Heart right ventricle (tissue), 16 donors: ENCODE results near the gene MIER2. TPM values are rescaled to one million over a fixed set of nuclear protein-coding genes. Genes with fewer than 3 reads are reported as not detected.

Experiments
- ATAC-seq, 8 donors: fragments of 200-7000 bp; cut with Tn5 transposase; one replicate each; pipeline ENCODE4 v1.9.1; 2020; ENCODE audit warnings: mild to moderate bottlenecking in 8 of 8, moderate library complexity in 8 of 8, moderate number of reproducible peaks in 1 of 8
- DNase-seq, 2 donors: peaks; one replicate each; pipeline ENCODE4 v3.0.0-alpha.2; 2020
- H3K27ac ChIP-seq, 10 donors: fragments of 200-600 bp; sonication (generic) in 2 of 10; one replicate each; pipeline versions ENCODE4 v1.5.0 to v1.8.0; 2020 to 2022; ENCODE audit warnings: mild to moderate bottlenecking in 3 of 10
- H3K27me3 ChIP-seq, 7 donors: fragments of 200-600 bp; one replicate each; pipeline ENCODE4 v1.8.0; 2021 to 2022; ENCODE audit warnings: mild to moderate bottlenecking in 2 of 7
- H3K36me3 ChIP-seq, 9 donors: fragments of 200-600 bp; sonication (generic) in 1 of 9; one replicate each; pipeline versions ENCODE4 v1.5.0 to v1.8.0; 2020 to 2022; ENCODE audit warnings: mild to moderate bottlenecking in 2 of 9
- H3K4me1 ChIP-seq, 9 donors: fragments of 200-600 bp; sonication (generic) in 1 of 9; one replicate each; pipeline versions ENCODE4 v1.5.0 to v1.8.0; 2020 to 2022; ENCODE audit warnings: mild to moderate bottlenecking in 4 of 9
- H3K4me3 ChIP-seq, 10 donors: fragments of 200-600 bp; sonication (generic) in 2 of 10; one replicate each; pipeline versions ENCODE4 v1.5.0 to v1.8.0; 2020 to 2022; ENCODE audit warnings: mild to moderate bottlenecking in 7 of 10, moderate library complexity in 2 of 10
- H3K9me3 ChIP-seq, 11 donors: fragments of 200-600 bp in 10 of 11; sonication (generic) in 2 of 11; one replicate each; pipeline versions ENCODE4 v1.5.0 to v1.8.0; 2013 to 2022; ENCODE audit warnings: mild to moderate bottlenecking in 2 of 11, control low read depth in 1 of 11, moderate library complexity in 1 of 11
- WGBS, 2 donors: extraction: QIAGEN DNeasy Blood & Tissue Kit; methylation state at CpG; one replicate each; pipeline ENCODE4 v1.1.7; 2013; ENCODE audit warnings: inconsistent platforms in 1 of 2; 5-methylcytosine and 5-hydroxymethylcytosine counted together
- intact Hi-C, 10 donors: fragments of 100-400 bp; cut with DNase I; formaldehyde crosslinking; loops; one replicate each; pipeline versions ENCODE4 v1.11.1 to v1.14.2; 2022
- polyA plus RNA-seq, 2 donors: library from polyadenylated mRNA; stranded (reverse); fragments of 200-250 nt; gene quantifications; one replicate each; pipeline ENCODE4 v1.2.3, GENCODE V29; 2013
- total RNA-seq, 10 donors: library from RNA; stranded (reverse); fragmentation: NEBNext Ultra II Directional in 3 of 10; extraction: Animal tissue kit (Norgen Biotek cat#: 25700) in 3 of 10; gene quantifications; one replicate each; pipeline versions ENCODE4 v1.2.1 to v1.2.4, GENCODE V29; 2021 to 2023
- TF ChIP-seq, protein P1 (sequence below), 9 donors: fragments of 200-600 bp; sonication (generic) in 2 of 9; IDR thresholded peaks; one replicate each; pipeline versions ENCODE4 v1.5.0 to v1.8.0; 2021 to 2022; ENCODE audit warnings: antibody characterized with exemption in 9 of 9, mild to moderate bottlenecking in 5 of 9, moderate library complexity in 1 of 9
- donor health status: Arrhythmogenic right ventricular cardiomyopathy.
- donor health status: ischemic (EF 13 %, LVEDD 7.1; RV severe dilation, severe dysfunction).
- donor health status: healthy with polysubstance abuse.
- donor health status: DM: no; HTN: yes; CAD: no.
- donor health status: DM: no; HTN: no; CAD: no.
- donor health status: ischemic (EF 25% LVEDD 6.9; RV normal size, moderate dysfunction).
- donor health status: ischemic (EF 25% LVEDD 5.7; RV mildly dilated, moderate dysfunction).
- donor health status: healthy.
- donor health status: DM: yes; HTN: yes; CAD: no.
- donor health status: Ischemic cardiomyopathy.
- donor health status: ischemic (EF 35%, LVEDD 5.7; RV mildly dilated, moderate dysfunction).
- donor health status: nonischemic (EF 11% LVEDD 7.7; RV severe dilation, severe dysfunction).
- donor health status: DM: yes; HTN: yes; CAD: no.
- donor health status: PGD.
- donor health status: ischemic (EF 29% LVEDD 5.4; RV normal size, mild dysfunction).
- donor health status: nonischemic (EF 23%, LVEDD 6.1; RV moderate dilation, normal function).

The MIER2 gene
- total and polyA plus RNA-seq, 12 donors = 11.1 to 34.6 (median 17.6) TPM

DNA sequence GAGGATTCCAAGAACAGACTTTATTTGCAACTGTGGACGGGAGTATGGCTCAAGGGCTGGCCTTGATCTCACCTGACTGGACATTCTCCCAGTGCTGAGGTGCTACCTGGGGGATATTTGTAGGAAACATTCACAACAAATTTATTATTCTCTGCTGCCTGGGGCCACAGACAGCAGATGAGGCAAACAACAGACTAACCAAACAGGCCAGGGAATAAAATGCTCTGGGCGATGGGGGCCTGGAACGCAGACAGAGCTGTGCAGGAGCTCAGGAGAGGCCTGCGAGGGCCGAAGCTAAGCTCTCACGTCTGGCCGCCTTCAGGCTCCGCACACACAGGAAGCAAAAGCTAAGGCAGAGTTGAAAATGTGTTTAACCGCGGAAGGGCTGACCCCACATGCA, 61.2 kb downstream of the MIER2 start:
- no peak for DNase-seq
- H3K9me3 ChIP-seq = no peaks in the 10 kb centered on the region
- ATAC-seq = no peak
- intact Hi-C loops = no loop called here
- H3K4me3 ChIP-seq = no peak overlapping the region
- H3K36me3 ChIP-seq = no peaks in the 10 kb centered on the region
- 84 to 86% methylated on average over 10 of the region's 10 CpGs for WGBS, 2 donors
- H3K27ac ChIP-seq = no peak overlapping the region
- no peaks in the 10 kb centered on the region for H3K4me1 ChIP-seq
- peaks cover 0 to 32% (median 22%) of the 10 kb centered on the region in 7 donors for H3K27me3 ChIP-seq
- TF ChIP-seq, protein P1, sequence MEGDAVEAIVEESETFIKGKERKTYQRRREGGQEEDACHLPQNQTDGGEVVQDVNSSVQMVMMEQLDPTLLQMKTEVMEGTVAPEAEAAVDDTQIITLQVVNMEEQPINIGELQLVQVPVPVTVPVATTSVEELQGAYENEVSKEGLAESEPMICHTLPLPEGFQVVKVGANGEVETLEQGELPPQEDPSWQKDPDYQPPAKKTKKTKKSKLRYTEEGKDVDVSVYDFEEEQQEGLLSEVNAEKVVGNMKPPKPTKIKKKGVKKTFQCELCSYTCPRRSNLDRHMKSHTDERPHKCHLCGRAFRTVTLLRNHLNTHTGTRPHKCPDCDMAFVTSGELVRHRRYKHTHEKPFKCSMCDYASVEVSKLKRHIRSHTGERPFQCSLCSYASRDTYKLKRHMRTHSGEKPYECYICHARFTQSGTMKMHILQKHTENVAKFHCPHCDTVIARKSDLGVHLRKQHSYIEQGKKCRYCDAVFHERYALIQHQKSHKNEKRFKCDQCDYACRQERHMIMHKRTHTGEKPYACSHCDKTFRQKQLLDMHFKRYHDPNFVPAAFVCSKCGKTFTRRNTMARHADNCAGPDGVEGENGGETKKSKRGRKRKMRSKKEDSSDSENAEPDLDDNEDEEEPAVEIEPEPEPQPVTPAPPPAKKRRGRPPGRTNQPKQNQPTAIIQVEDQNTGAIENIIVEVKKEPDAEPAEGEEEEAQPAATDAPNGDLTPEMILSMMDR (IDR thresholded peaks at IDR 0.05) = no peak

DNA sequence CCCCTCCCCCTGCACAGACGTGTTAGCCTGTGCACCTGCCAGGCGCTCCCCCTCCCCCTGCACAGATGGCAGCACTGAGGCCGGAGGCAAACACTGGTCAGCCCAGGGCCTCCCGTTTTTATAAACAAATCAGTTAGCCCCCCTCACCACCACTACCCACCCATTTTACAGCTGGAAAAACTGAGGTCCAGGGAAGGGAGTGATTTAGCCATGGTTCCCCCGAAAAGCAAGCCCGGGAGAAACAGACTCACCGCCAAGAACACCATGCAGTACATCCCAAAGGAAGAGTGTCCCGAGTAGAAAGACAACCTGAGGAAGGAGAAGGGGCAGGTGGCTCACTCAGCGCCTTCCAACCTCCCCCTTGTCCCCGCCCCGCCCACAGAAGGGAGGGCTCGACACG, 62.1 kb downstream of the MIER2 start:
- H3K4me1 ChIP-seq = no peaks in the 10 kb centered on the region
- WGBS, 2 donors = 73 to 77% methylated on average over 13 of the region's 13 CpGs

DNA sequence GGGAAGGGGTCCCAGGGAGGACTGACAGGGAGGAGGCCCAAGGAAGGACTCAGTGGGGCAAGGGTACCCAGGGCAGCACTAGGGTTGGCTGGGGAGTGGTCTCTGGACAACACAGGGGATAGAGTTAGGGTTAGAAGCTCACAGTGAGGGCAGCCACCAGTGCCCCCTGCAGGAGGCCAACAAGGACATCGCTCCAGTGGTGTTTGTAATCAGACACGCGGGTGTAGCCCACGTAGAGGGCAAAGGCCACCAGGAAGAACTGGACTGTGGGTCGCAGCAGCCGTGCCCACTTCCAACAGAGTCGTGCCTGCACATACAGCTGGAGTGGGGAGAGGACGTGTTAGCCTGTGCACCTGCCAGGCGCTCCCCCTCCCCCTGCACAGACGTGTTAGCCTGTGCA, 62.6 kb downstream of the MIER2 start:
- DNase-seq (no peak), ATAC-seq (no peak)
- 70 to 73% methylated on average over 10 of the region's 10 CpGs for WGBS, 2 donors
- intact Hi-C loops = no loop called here
- Histone ChIP-seq H3K27me3 (peaks cover 8 to 45% (median 36%) of the 10 kb centered on the region in 7 donors), H3K9me3 (no peaks in the 10 kb centered on the region), H3K4me3 (no peak overlapping the region), H3K27ac (no peak overlapping the region), H3K36me3 (no peaks in the 10 kb centered on the region), H3K4me1 (no peaks in the 10 kb centered on the region)
- TF ChIP-seq, protein P1 (IDR thresholded peaks at IDR 0.05) = no peak

More for the DNA sequence above, 62.1 kb downstream of the MIER2 start:
- H3K27me3 ChIP-seq = peaks cover 7 to 39% (median 31%) of the 10 kb centered on the region in 7 donors
- no peaks in the 10 kb centered on the region for H3K36me3 ChIP-seq
- H3K9me3 ChIP-seq = no peaks in the 10 kb centered on the region
- DNase-seq = no peak
- intact Hi-C loops = no loop called here
- ATAC-seq = no peak
- H3K4me3 ChIP-seq = no peak overlapping the region
- no peak overlapping the region for H3K27ac ChIP-seq
- TF ChIP-seq, protein P1 (IDR thresholded peaks at IDR 0.05) = no peak

- Histone ChIP-seq H3K4me1 (no peaks in the 10 kb centered on the region), H3K9me3 (no peaks in the 10 kb centered on the region), H3K27ac (no peak overlapping the region), H3K36me3 (no peaks in the 10 kb centered on the region), H3K4me3 (no peak overlapping the region), H3K27me3 (peaks cover 8 to 51% (median 39%) of the 10 kb centered on the region in 7 donors)
- ATAC-seq = no peak
- 68 to 74% methylated on average over 16 of the region's 16 CpGs for WGBS, 2 donors
- TF ChIP-seq, protein P1 (IDR thresholded peaks at IDR 0.05) = no peak
- no peak for DNase-seq
- intact Hi-C loops = no loop called here
Observed at GRCh38 chr19:281156-281853, 63.3 kb downstream of the MIER2 start.
